ENCODE measurements around the gene RAP1GAP2.
"Not testable (repeated sequence)": the region's sequence is repeated elsewhere in the genome, so short reads cannot be mapped to it uniquely, and the experiment has no call there.

Gene RAP1GAP2

DNA sequence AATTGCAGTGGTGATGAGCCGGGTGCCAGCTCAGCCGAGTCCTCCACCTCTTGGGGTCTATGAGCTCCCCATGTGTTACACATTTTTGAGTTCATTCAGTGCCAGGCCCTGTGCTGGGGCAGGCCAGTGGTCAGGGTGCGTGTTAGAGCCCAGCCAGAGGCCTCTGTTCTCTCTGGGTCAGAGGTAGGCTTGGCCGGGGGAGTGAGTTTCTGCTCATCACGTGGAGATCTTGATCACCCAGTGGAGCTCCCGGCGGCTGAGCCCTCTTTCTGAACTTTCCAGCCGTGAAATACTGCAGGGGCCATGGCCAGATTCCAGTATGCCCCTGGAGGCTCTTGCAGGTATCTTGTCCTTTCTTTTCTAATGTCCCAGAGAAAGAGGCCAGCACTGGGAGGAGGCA lies 93.0 kb downstream of the RAP1GAP2 start:
- no peak for DNase-seq

- not testable (repeated sequence) for DNase-seq
These were observed 94.5 kb downstream of the RAP1GAP2 start for GRCh38 chr17:2890778-2891177.

DNA sequence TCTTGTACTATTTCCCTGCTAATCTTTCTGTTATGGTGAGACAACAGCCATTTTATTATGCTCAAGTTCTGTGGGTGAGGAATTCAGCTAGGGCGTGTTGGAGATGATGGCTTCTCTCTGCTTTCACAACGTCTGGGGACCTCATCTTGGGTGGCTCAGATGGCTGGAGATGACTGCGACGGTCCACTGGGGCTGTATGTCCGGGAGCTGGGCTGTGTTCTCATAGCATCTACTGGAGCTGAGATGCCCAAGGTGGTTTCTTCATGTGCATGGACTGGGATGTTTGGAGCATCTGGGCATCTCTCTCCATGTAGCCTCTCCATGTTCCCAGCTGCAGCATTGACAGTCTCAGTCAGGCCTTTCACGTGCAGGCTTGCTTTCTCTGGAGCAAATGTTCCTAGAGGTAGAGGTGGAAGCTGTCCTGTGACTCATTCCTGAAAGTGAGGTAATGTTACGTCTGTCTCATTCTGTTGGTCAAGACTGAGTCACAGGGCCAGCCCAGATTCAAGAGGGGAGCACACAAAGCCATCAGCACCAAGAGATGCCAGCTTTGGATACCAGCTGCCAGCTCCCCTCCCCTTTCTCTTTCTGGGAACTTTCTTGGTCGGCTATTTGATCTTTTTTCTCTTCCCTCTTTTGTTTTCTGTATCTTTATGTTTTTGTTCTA lies 96.2 kb downstream of the RAP1GAP2 start:
- DNase-seq: peak; percentile 84

DNA sequence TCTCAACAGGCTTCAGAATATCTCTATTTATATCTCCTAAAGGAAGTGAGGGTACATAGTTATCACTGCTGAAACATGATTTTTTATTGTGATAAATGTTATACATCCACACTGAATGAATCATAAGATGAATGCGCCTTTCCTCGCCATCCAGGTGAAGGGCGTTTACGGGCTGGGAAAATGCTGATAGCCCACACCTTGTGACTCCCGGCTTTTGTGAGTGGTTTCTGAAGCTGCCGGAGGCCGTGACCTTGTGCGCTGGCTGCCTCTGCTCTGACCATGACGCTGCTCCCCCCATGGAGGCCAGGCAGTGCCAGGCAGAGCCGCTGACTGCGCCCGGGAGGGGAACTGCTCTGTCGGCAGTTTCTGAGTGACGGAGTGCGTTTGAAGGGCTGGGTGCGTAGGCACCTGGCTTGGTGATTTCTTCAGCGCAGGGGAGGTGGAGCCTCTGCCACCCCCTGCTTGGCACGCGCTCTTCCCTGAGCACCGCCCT lies 97.2 kb downstream of the RAP1GAP2 start:
- DNase-seq: no peak

DNA sequence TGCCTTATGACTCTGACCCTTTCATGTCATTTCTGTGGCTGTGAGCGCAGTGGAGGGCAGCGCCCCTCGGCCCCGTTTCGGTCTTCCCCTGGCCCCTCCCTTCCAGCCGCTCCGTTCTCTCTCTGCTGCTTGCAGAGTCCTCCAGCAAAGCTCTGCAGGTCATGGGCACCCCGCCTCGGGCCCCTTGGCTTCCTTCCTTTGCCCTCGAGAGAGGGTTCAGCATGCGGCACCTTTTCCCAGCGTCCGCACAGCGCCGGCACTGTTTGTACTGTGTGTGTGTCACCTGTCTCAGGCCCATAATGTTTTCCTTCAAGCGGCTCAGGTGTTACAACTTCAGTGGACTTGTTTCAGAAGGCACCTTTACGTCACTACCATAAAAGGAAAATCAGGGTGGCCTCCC lies 98.5 kb downstream of the RAP1GAP2 start:
- DNase-seq: no peak

DNA sequence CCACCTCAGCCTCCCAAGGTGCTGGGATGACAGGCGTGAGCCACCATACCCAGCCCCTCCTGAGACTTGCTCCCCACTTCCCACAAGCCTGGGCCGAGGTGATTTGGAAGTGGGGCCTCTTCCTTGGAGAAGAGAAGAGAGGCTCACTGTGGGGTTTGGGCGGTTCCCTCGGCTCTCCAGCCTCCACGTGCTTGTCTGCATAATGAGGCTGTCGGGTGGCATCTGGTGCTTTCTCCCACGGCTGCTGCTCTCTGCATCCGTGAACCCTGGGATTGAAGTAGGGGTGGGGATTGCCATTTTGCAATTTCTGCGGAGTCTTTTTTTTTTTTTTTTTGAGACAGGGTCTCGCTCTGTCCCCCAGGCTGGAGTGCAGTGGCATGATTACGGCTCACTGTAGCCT lies 101.4 kb downstream of the RAP1GAP2 start:
- DNase-seq: no peak

GRCh38 chr17:2898255-2898926 lies 102.2 kb downstream of the RAP1GAP2 start:
- no peak for DNase-seq

GRCh38 chr17:2899906-2900305 lies 103.7 kb downstream of the RAP1GAP2 start:
- no peak for DNase-seq

GRCh38 chr17:2900842-2901241 lies 104.6 kb downstream of the RAP1GAP2 start:
- no peak for DNase-seq

DNA sequence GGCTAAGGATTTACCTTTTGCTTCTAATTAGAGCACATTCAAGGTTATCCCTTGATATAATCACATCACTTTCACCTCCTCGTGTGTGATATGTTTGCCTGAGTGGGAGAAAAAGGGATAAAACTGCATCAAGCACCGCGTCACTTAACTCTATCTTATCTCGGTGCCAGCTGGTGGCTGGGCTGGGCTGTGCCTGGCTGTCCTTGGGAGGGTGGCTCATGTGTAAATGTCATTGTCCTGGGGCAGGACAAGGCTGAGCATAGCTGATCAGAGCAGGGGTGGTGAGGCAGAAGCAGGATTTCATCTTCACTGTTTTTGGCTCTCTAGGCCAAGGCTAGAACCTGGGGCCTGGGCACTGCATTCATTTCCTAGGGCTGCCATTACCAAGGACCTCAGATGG lies 105.3 kb downstream of the RAP1GAP2 start:
- no peak for DNase-seq

DNA sequence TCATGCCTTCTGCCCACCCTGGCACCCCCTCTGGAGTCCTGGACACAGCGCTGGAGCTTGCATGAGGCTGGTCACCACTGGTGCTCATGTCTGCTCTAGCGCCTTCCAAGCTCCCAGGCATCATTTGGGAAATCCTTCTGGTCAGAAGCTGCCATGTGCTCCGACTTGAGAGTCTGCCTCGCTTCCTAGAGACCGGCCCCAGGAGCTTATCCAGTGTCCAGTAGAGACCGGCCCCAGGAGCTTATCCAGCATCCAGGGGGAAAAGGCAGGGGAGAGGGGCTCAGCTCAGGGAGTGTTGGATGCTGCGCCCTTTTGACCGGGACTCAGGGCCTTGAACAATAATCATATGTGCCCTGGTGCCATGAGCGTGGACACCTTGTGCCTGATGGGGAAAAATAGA lies 106.3 kb downstream of the RAP1GAP2 start:
- DNase-seq: no peak

- no peak for DNase-seq
These were observed 107.1 kb downstream of the RAP1GAP2 start for GRCh38 chr17:2903193-2903974.

GRCh38 chr17:2904135-2904534 lies 107.9 kb downstream of the RAP1GAP2 start:
- peak; percentile 30 for DNase-seq

- no peak for DNase-seq
These were observed 109.0 kb downstream of the RAP1GAP2 start for GRCh38 chr17:2905269-2905668.

DNA sequence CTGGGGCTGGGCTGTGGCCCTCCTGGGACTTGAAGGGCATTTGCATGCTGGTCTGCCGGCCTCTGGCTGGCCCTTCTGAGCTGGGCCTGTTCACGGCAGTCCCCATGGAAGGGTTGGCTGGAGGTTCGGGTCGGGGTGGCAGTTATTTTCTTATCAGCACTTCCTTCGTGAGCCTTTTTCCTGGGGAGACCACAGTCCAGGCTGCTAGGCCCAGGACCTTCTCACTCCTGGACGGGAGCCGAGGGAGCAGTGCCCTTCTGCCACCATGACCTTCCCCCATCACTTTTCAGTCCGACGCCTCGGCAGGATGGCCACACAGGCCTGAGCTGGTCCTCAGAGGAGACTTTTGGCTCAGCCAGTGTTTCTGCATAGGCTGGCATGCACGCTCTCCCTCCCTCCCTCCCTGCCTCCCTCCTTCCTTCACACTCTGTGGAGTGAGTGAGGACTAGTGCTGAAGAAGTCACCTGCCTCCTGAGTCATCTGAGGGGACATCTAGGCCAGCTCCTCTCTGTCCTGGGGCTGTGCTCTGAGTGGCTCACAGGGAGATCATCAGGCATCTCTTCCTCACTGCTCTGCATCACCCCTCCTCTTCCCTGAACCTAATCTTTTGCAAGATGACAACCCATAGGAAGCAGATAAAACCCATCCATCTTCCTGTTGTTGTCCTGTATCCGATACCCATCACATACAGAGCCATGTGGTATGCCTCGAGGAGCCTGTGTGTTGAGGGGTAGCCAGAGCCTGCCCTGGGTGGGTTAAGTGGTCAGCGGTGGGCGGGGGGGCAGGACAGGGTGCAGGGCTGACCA lies 109.7 kb downstream of the RAP1GAP2 start:
- no peak for DNase-seq

DNA sequence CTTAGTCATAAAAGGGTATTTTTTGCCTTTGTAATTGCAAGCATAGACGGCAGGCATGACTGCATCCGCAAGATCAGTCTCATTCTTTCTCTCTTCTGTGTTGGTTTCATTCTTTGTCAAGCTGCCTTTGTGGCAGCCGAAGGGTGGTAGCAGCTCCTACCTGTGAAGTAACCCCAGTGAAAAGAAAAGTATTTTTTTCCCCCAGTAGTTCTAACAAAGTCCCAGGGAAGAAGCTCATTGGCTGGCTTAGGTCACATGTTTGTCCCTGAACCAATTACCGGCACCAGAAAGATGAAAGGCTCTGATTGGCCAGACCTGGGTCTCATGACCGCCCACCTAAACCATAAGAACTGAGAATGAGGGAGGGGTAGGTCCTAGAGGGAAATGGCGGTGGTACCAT lies 110.7 kb downstream of the RAP1GAP2 start:
- DNase-seq: no peak

GRCh38 chr17:2909175-2909845 lies 113.1 kb downstream of the RAP1GAP2 start:
- DNase-seq: no peak

- no peak for DNase-seq
These were observed 113.6 kb downstream of the RAP1GAP2 start for GRCh38 chr17:2909846-2910234.

GRCh38 chr17:2911035-2911754 lies 115.0 kb downstream of the RAP1GAP2 start:
- DNase-seq: no peak

- no peak for DNase-seq
These were observed 115.5 kb downstream of the RAP1GAP2 start for GRCh38 chr17:2911755-2912111.

DNA sequence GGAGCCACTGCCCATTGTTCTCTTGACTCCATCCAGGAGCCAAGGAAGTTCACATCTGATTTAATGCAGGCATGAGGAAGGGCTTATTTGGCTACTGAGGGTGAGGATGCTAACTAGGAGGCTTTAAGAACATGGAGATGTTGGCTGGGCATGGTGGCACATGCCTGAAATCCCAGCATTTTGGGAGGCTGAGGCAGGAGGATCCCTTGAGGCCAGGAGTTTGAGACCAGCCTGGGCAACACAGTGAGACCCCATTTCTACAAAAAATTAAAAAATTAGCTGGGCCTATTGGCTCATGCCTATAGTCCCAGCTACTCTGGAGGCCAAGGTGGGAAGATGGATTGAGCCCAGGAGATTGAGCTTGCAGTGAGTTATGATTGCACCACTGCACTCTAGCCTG lies 116.5 kb downstream of the RAP1GAP2 start:
- DNase-seq: no peak

DNA sequence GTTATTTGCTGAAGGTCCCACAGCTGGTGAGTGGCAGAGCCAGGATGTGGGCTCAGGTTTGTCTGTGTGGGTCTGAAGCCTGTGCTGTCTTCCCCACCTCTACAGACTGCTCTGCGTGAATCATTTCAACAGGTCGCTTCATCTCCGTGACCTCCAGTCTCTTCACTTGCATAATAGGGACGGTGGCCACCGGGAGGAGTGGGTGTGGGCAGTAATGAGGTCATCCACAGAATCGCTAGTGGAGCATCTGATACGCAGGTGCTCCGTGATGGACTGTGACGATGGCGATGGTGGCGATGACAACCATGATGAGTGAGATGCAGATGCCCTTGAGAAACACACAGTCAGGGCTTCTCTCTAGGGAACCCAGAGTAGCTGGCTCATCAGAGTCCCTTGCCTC lies 120.2 kb downstream of the RAP1GAP2 start:
- no peak for DNase-seq
